Measurements from ENCODE around the gene ARID5A. TPM values are rescaled to one million over a fixed set of nuclear protein-coding genes. Genes with fewer than 3 reads are reported as not detected.

The ARID5A gene
- total RNA-seq, 4 donors from 2014 or later, result 12.6 to 26.0 (median 22.1) TPM

- TF ChIP-seq, protein P1, sequence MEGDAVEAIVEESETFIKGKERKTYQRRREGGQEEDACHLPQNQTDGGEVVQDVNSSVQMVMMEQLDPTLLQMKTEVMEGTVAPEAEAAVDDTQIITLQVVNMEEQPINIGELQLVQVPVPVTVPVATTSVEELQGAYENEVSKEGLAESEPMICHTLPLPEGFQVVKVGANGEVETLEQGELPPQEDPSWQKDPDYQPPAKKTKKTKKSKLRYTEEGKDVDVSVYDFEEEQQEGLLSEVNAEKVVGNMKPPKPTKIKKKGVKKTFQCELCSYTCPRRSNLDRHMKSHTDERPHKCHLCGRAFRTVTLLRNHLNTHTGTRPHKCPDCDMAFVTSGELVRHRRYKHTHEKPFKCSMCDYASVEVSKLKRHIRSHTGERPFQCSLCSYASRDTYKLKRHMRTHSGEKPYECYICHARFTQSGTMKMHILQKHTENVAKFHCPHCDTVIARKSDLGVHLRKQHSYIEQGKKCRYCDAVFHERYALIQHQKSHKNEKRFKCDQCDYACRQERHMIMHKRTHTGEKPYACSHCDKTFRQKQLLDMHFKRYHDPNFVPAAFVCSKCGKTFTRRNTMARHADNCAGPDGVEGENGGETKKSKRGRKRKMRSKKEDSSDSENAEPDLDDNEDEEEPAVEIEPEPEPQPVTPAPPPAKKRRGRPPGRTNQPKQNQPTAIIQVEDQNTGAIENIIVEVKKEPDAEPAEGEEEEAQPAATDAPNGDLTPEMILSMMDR (IDR thresholded peaks at IDR 0.05; ENCODE audit: low read depth), result no peak
Observed at GRCh38 chr2:96495982-96496629, 40.4 kb upstream of the ARID5A start.

DNA sequence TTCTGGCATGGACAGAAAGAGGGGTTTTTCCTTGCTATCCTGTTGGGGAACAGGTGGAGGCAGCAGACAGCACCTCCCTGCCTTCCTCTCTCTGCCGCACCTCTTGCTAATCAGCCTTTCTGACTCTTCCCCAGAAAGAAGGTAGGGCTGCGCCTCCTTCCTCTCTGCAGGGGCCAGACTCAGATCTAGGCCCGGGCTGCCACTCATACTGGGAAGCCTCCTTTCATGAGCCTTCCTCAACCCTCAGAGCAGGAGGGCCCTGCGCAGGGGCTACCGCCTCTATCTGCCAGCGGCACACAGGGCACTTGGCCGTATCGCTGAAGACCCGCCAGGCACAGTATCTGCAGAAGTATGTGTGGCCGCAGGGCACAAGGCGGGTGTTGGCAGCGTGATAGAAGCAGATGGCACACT lies 38.5 kb upstream of the ARID5A start:
- TF ChIP-seq, protein P1 (IDR thresholded peaks at IDR 0.05; ENCODE audit: low read depth), result no peak

DNA sequence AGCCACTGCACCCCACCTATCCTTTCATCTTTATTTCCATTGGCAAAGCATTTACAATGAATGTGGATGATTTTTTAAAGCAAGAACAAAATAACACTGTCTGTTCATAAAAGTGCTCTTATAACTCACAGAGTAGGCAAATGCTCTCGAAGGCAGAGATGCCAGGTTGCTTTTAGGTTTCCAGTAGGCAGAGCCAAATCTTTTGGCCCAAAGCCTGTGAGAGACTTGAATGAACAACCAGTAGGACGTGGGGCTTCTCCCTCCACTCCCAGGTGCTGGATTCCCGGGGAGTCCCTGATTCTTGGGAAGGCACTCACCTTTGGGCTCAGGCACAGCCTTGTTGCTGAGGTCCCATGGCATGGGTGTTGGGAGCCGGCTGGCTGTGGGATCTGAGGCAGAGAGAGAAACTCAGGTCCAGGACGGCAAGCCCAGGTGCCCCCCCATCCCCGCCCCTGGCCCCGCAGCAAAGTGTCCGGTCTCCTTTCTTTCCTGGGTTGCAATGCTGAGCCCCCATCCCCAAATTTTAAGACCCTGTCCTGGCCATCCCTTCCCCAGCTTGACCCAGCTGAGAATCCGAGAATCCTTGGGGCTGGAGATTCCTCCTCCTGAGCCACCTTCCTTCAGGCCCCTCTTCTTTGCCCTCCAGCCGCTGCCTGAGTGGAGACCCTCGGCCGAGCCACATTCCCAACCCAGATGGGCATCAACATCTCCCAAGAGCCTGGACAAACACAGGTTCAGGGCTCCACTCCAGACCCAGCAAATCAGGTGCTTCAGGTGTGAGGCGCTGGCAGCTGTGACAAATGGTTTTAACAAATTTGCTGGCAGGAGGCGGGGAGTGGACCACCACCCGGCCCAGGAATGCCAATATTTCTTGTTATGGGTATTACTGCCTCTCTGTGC lies 37.2 kb upstream of the ARID5A start:
- TF ChIP-seq, protein P1 (IDR thresholded peaks at IDR 0.05; ENCODE audit: low read depth), result no peak

- TF ChIP-seq, protein P1 (IDR thresholded peaks at IDR 0.05; ENCODE audit: low read depth), result no peak
Observed at GRCh38 chr2:96500385-96501066, 36.0 kb upstream of the ARID5A start.

DNA sequence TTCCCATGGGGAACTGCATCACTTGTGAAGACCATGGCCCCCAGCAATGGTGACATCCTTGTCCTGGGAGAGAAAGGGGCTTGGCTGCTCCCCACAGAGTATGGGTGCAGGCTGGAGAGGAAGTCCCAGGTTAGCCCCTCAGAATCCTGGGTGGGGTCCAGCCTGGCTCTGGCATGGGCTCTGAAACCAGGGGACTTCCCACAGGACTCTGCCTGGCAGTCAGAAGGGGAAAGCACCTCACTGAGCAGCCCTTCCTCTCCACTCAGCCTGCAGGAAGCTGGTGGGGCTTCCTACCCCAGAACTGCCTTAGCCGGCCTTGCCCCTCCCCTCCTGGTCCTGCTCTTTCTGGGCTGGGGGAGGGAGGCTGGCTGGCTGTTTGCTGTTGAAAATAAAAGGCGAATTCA lies 35.1 kb upstream of the ARID5A start:
- TF ChIP-seq, protein P1 (IDR thresholded peaks at IDR 0.05; ENCODE audit: low read depth), result no peak

DNA sequence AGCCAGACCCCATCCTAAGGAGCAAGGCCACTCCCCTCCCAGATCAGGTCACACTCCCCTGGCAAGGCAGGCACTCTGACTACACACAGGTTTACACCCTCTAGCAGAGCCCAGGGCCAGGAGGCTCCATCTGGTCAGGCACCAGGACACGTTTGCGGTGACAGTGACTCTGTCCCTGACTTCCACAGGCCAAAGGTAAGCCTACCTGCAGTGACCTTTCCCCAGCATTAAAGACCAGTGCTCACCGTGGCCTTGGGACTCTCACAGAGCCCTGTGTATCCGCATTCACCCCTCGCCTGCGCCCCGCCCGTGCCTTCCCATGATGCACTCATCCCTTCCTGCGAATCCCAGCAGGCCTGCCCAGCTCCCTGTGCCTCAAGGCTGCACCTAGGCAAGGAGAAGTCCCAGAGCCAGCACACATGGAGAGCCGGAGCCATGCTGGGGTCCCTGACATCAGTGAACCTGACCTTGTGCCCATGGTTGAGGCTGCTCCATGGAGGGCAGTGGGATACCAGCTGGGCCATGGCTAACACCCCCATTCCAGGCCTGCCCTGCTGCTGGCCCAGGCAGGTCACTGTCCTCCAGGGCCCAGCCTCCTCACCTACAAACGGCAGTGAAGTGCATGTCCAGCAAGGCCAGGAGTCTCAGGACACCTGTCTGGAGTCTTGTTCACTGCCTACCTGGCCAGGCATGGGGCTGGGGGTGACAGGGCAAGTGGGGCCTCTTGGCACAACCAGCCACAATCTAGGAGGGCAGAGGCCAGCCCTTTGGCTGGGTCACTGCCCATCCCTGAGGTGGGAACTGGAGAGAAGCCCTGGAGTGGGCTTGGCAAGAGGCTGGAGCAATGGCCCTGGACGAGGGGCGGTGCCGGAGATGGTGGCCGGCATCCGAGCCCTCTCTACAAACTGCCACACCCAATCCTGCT lies 34.4 kb upstream of the ARID5A start:
- TF ChIP-seq, protein P1 (IDR thresholded peaks at IDR 0.05; ENCODE audit: low read depth), result no peak
